ENCODE results near the gene HRH3.
A peak's percentile ranks its signal among the peaks of the same experiment; 100 is the strongest.

HRH3 gene

DNA sequence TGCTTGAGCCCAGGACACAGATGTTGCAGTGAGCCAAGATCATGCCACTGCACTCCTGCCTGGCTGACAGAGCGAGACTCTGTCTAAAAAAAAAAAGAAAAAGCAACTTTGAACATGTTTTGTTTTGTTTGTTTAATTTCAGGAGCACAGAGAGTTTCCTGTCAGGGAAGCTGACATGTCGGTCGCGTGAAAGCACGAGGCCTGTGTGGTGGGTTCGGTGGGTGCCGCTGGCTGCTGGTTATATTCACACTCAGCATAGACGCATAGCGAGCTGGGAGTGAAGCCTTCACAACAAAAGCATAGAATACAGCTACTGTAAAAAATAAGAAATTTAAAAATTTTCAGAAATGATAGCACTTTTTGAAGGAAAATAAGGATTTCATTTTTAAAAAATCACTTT is 22.8 kb downstream of the HRH3 start:
- no peak for DNase-seq

DNA sequence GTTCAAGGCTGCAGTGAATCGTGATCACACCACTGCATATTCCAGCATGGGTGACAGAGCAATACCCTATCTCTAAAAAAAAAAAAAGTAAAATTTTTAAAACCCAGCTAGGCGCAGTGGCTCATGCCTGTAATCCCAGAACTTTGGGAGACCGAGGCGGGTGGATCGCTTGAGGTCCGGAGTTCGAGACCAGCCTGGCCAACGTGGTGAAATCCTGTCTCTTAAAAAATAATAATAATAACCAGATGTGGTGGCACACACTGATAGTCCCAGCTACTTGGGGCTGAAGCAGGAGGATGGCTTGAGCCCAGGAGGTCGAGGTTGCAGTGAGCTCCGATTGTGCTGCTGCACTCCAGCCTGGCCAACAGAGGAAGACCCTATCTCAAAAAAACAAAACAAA is 23.8 kb downstream of the HRH3 start:
- DNase-seq, result no peak

DNA sequence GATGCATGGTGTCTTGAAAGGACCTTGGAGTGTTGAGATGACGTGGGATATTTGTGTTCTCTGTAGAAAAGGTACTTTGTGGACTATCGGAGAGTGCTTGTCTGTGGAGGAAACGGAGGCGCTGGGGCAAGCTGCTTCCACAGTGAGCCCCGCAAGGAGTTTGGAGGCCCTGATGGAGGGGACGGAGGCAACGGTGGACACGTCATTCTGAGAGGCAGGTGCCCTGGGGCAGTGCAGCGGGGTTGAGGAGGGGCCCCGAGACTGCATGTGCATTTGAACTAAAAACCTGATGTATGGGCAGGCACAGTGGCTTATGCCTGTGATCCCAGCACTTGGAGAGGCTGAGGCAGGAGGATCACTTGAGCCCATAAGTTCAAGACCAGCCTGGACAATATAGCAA is 24.3 kb downstream of the HRH3 start:
- DNase-seq, result no peak

DNA sequence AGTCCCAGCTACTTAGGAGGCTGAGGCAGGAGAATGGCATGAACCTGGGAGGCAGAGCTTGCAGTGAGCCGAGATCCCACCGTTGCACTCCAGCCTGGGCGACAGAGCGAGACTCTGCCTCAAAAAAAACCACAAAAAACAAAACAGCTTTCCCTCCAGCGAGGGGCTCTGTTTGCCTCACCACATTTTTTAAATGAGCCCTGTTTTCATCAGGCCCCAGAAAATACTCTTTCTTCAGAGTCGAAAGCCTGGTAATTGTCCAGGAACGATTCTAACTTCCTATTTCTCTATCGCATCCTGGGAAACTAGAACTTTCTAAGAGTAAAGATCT is 25.0 kb downstream of the HRH3 start:
- DNase-seq, result no peak

DNA sequence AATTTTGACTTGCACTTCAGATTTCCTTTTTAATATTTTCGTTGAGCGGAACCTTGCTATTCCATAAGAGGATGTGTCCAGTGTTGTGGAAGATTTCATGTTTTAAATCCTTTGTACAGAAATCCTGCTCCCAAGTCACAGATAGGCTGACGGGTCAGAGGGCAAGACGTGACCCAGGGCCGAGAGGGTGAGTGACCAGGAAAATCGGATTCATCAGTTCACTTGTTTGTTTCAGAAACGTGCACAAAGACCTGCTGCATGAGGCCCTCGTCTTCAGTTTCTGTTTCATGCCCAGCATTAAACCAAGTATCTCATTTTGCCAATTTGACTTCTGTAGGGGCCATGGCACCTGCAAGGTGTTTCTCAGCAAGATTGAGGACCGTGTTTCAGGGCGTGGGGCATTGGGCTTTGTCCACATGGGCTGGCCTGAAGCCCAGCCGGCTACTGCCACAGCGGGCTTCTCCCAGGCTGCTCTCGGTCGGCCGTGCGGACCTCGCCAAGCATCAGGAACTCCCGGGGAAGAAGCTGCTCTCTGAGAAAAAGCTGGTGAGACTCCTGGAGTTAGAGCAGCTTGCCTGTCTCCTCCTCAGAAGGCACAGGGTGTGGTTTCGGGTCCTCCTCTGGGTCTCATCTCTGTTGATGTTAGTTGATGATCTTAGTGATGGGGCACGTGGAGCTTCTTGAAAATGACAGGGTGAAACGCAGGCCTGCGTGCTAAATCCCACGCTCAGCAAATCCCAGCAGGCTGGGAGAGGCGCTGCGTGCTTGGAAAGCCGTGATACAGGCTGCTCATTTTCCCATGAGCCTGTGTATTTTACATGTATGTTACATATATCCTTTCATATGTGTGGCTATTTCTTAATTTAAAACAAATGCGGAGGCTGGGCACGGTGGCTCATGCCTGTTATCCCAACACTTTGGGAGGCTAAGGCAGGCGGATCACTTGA is 26.7 kb downstream of the HRH3 start:
- DNase-seq, result no peak

DNA sequence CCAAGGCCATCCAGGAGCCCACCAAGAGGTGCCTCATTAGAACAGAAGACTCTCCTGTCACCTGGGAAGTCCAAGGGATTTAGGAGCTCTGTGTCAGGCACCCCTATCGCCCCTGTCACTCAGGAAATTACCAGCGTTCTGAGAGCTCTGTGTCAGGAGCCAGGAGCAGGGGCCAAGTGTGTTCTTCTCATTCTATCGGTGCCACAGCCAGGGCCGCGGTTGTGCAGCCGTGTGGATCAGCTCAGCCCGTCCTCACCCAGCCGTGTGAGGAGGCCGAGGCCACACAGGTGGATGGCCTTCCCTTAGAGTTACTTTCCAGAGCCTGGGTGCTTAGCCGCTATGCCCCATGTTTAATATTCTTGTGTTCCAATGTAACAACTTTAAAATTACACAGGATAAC is 27.4 kb downstream of the HRH3 start:
- DNase-seq, result no peak

DNA sequence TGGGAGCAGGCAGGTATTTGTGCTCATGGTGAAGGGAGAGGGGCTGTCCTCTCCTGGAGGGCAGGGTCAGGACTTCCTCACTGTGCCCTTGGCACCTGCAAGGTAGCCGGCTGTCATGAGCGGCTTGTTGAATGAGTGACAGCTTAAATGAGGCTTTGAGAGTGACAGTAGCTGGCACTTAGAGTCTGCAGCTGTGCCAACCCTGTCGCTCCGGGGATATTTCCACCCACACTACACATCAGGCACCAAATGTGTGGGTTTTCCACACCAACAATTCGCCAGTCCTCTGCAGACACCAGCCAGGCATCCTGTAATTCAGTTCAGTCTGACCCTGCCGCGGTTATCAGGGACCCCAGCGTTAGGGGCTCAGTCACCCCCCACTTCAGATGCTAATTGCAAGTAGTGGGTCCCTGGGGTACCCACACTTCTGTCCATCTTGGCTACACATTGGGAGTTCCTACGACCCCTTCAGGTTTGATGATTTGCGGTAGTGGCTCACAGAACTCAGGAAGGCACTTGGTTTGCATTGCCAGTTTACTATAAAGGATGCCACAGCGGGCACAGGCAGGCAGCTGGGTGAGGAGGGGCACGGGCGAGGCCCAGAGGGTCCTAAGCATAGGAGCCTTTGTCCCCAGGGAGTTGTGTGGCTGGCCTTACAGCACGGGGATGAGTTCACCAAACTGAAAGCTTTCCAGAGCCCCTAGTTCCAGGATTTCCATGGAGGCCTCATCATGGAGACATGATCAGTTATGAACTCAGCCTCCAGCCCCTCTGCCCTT is 28.1 kb downstream of the HRH3 start:
- DNase-seq, result no peak

DNA sequence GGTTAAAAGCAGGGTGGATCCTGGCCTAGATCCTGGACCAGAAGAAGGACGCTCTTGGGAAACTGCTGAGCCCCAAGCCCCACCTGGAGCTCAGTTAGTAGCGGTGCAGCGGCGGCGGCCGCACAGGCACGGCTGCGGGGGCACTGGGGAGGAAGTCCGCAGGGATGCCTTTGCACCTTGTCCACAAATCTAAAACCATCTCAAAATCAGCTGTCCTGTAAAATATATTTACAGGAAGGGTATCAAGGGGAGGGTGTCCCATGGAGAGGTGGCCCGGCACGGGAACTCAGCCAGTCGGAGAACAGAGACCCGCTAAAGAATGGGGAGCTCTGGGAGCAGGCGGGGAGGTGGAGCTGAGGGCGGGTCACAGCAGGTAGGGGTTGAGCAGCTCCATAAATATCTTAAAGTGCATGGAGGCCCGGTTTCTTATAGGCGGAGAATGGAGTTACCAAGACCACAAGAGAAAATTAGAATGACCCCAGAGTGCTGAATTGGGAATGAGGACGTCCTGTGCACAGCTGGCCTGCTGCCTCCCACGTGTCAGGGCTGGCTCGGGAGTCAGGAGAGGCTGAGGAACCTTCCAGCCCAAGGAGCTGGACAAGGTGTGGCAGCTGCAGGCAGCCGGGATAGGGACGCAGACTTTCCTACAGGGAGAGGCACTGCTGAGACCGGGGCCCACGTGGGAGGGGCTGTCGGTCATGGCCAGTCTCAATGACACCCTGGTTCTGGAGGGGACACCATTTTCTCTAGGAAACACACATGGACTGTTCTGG is 29.3 kb downstream of the HRH3 start:
- DNase-seq, result no peak

DNA sequence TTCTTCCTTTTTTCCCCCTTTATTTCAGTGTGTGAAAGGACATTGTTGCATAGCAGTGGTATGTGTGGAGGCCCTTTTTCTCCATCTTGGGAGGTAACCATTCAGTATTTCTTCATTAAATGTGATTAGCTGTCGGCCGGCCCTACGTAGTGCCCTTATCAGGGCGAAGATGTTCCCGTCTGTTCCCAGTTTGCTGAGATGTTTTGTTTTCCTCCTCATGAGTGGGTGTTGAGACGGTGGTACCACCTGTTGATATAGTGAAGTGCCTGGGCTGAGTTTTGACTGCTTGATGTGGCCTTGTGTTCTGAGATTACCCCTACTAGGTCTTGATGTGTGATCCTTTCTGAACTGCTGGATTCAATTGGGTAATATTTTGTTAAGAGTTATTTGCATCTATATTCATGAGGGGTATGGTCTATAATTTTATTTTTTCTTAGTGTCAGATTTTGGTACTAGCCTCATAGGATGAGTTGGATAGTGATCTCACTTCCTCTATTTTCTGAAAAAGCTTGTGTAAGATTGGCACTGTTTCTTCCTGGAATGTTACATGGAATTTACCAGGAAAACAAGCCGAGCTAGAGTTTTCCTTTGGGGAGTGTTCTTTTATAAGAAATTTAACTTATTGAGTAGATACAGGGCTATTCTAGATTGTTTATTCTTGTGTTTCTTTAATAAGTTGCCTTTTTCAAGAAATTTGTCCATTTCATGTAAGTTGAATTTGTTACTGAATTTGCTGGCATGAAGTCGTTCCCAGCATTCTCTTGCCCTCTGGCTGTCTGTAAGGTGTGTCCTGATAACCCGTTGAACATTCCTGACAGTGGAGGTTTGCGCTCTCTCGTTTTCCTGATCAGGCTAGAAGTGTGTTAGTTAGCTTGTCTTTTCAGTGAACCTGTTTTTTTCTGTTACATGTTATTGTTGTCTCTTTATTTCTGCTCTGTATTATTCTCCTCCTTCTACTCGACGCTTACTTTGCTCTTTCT is 32.9 kb downstream of the HRH3 start:
- no peak for DNase-seq

DNA sequence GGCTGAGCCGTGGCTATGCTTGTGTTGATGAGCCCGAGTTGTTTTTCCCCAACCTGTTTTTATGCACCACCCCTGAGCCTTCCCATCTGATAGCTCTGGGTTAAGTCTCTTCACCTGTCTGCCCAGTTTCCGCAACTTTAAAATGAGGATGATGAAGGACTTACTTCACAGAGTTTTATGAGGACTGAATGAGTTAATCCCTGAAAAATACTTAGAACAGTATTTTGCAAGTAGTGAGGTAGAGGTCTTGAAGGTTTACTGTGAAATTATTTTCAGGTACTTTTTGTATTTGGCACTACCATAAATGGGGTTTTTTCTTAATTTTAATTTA is 34.0 kb downstream of the HRH3 start:
- no peak for DNase-seq

DNA sequence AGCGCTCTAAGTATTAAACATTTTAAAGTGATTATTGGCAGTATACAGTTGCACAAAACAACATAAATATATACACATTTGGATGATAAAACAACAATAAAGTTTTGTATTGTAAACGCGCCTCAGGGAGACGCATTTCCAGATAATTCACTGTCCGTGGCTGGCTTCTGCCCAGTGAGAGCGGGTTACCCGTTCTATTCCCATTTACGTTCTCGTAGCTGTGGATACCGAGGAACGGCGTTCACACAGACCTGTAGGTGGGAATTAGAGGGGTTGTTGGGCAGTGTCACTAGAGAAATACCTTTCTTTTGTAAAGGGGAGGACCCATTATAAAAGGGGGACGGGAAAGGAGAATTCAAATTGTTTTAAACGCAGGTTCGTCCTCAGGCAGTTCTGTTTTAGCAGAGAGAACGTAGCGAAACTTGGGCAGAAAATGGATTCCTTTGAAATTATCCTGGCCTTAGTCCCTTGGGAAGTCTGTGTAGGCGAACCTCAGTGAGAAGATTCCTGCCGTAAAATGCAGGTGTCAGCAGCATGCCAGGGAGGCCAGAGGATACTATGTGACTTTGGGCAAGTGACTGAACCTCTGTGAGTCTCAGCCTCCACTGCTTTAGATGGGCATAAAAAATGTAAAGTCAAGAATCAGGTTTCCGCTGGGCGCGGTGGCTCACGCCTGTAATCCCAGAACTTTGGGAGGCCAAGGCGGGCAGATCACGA is 36.5 kb downstream of the HRH3 start:
- no peak for DNase-seq

DNA sequence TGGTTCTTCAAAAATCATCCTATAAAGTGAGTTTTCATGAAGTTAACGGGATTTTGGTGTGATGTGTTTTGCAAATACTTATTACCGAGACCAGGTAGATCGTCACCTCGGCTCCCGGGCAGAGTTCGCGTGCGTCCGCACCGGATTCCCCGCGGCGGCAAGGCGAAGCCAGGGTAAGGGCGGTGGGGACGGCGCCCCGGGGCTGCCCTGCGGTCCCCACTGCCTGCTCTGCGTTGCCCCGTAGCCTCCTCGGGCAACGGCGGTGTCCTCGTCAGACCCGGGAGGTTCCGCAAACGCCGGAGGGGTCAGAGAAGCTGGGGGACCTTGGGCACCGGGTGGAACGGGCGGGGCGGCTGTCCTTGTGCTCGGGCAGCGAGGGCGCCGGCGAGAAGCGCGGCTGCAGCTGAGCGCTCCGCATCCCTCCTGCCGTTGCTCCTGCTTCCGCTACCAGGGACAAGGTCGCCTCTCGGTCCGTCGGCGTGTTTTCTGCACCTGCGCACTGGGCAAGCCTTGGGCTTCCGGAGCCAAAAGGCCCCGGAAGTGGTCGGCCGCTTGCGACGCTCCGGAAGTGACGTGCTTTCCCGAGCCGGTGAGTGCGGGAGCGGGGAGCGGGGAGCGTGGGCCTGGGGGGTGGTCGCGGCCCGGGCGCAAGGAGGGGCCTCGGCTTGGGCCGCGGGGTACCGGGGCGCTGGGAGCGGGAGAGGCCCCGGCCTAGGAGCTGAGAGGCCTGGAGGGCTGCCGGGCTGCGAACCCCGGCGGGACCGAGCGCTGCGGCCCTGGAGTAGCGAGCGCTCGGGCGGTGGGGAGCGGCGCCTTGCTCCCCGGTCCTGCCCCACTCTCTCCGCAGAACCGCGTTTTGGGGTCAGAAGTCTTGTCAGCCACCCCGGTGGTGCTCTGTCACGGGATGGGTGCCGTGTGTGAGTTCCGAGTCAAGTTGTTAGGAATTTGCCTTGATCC is 37.3 kb downstream of the HRH3 start, which contains the start of gene MTG2:
Gene MTG2, plus strand, starts transcription at position 560 of the 957 bp plus-strand sequence. CDS start 10,393 bp downstream, outside the sequence.
- peak; percentile 93 to 94 for DNase-seq

DNA sequence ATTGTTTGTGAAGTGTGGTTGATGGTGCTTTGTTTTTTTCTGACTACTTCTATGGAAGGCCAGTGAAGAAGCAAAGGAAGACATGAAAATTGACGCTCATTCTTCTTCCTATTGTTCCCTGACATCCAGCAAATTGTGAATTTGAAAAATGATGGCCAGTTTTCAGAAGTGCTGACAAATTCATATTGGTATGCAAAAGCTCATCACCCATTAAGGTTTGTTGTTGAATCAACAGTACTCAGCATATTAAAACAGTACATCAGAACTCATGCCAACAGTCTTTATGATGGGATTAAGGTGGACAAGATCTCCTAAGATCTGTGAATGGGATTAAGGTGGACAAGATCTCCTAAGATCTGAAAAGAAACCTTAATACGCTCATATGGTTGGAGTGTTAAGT is 38.3 kb downstream of the HRH3 start:
- no peak for DNase-seq

DNA sequence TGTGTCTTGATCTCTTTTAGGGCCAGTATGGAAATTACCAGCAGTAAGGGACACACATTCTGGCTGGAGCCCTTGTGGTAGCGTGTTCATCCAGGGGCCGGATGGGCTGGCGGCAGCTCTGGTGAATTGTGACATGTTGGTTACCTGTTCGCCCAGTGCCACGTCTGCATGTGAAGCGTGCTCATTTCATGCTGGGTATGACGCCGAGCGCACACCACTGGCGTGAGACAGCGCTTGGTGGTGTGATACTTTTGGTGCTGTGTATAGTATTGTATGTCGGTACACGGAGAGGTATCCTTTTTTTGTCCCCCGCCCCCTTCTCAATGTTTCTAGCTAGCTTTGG is 40.9 kb downstream of the HRH3 start:
- no peak for DNase-seq

DNA sequence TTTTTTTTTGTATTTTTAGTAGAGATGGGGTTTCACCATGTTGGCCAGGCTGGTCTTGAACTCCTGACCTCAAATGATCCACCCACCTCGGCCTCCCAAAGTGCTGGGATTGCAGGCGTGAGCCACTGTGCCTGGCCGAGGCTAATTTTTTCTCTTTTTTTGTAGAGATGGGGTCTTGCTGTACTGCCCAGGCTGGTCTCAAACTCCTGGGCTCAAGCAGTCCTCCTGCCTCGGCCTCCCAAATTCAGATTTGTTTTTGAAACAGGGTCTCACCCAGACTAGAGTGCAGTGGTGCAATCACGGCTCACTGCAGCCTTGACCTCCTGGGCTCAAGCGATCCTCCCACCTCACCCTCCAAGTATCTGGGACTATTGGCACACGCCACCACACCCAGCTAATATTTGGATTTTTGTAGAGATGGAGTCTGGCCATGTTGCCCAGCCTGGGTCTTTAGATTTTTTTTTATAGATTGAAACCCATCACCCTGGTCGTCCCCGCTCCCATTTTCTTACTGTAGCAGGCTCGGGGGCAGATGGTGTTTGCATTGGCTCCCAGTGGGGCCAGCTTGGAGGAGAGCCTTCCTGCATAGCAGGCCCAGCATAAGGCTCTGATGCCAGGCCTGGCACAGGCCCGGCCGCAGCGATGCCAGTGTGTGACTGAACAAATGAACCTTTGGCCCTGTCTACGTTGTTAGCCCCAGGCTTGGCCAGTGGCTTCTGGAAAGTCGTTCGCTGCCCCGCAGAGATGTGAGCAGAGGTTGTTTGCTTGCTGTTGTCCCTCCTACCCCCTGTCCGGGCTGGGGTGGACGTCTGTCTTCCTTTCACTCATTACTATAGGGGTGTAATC is 41.5 kb downstream of the HRH3 start:
- no peak for DNase-seq

DNA sequence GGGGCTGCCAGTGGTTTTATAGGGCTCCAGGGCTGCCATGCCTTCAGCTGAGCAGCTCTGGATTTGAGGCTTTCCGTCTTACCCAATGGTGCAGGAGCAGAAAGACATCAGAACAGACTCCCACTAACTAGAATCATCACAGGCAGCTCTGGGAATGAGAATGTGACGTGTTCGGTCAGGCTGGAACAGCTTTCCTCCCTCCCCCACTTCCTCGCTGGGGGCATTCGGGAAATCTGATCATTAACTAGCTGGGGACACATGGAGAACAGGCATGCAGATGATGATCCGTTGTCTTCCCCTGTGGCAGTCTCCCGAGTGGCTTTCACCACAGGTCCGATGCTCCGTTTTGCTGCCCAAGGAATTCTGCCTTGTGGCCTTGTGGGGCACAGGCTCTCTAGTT is 42.8 kb downstream of the HRH3 start:
- DNase-seq, result no peak

DNA sequence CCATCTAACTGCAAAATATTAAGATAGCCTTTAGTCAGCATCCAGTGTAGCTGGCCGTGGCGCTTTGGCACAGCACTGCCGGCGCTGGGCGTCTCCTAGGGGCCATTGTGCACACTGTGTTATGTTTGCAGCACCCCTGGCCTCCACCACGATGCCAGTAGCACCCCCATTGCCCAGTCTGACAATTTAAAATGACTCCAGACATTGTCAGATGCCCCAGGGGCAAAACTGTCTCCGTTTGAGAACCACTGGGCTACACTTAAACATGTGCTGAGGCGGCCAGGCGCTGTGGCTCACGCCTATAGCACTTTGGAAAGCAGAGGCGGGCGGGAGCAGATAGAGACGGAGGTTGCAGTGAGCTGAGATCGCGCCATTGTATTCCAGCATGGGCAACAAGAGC is 43.2 kb downstream of the HRH3 start:
- no peak for DNase-seq

DNA sequence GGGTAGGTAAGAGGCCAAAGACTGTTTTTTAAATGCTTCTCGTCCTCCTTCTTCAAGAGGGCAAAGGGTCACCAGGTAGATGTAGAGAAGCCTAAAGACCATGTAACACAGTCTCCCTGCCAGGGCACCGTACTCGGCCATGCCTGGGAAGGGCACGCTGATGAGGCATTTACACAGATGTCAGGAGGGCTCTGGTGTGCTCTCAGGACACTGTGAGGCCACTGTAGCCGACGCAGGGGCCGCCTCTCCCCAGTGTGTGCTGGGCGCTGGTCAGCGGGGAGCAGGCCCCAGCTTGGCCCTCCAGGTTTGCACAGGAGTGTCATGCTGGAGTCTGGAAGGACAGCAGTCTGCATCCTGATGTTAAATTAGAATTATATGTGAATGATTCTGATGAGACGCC is 44.4 kb downstream of the HRH3 start:
- no peak for DNase-seq

DNA sequence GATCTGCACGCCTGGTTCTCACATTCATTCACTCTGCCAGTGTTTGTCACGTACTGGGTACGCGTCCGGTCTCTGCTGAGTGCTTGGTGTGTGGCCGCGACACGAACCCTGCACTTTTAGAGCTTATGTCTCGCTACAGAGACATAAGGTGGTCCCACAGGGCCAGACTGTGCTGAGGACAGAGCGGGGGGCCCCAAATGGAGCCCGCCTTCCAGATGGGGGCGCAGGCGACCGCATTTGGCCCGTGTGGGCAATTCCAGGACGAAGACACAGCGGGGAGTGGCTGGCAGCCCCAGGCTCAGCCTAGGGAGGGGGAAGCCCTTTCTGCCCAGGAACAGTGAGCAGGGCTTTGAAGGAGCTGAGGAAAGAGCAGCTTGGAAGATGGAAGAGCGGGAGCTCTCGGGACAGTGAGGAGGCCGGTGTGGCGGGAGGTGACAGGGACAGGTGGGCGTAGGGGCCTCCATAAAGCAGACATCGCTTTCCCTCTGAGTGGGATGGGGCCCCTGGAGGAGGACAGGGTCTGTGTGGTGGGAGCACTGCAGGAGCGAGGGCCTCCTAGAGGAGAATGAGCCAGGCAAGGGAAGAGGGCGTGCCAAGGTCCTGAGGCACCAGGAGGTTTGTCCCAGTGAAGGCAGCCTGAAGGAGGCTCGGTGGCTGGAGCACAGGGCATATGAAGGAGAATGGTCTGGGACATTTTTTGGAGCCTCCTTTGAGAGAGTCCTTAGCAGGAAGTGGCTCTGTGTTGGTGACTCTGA is 45.0 kb downstream of the HRH3 start:
- no peak for DNase-seq
